Stomach smooth muscle (tissue), 2 donors: Measurements from ENCODE around the gene SOX5.
"Not testable (repeated sequence)": the region's sequence is repeated elsewhere in the genome, so short reads cannot be mapped to it uniquely, and the experiment has no call there.

Experiments
- H3K27ac ChIP-seq: one replicate; pipeline ENCODE4 v1.7.0; 2013; ENCODE audit warnings: mild to moderate bottlenecking, low read length, inconsistent platforms
- H3K27me3 ChIP-seq, 2 donors: one replicate each; pipeline ENCODE4 v1.7.0; 2013; ENCODE audit warnings: low read length in 2 of 2; ENCODE audit not compliant: insufficient read depth in 2 of 2, control insufficient read depth in 1 of 2
- H3K36me3 ChIP-seq, 2 donors: one replicate each; pipeline ENCODE4 v1.7.0; 2013; ENCODE audit warnings: low read length in 2 of 2; ENCODE audit not compliant: control insufficient read depth in 2 of 2, insufficient read depth in 2 of 2
- H3K4me1 ChIP-seq: one replicate; pipeline ENCODE4 v1.7.0; 2013; ENCODE audit warnings: low read length; ENCODE audit not compliant: control insufficient read depth, insufficient read depth
- H3K4me3 ChIP-seq, 2 donors: one replicate each; pipeline ENCODE4 v1.7.0; 2013; ENCODE audit warnings: low read length in 2 of 2
- H3K9ac ChIP-seq, 2 donors: one replicate each; pipeline ENCODE4 v1.7.0; 2013; ENCODE audit warnings: low read length in 2 of 2, mild to moderate bottlenecking in 1 of 2
- H3K9me3 ChIP-seq, 2 donors: one replicate each; pipeline ENCODE4 v1.7.0; 2013; ENCODE audit warnings: low read length in 2 of 2; ENCODE audit not compliant: control insufficient read depth in 2 of 2
- donor health status: healthy.
- donor health status: Pancreatic carcinoma.

SOX5 gene

DNA sequence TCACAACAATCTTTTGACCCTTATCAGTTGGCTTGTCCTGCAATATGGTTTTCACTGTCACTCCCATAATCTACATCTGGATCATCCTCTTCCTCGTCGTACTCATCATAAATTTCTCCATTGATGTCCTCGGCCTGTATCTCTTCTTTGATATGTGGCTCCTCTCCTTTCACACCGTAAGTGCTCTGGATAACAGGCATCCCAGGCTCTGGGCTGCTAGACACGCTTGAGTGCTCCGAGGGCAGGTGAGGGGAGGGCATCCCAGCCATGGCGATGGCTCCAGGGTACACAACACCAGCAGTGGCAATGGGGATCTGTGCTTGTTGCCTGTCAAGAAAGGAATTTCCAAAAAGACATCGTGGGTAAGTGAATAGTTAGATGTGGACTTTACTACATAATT is 415.3 kb downstream of the SOX5 start:
- Histone ChIP-seq H3K27ac (no peak overlapping the region), H3K9ac (no peak overlapping the region), H3K36me3 (no peaks in the 10 kb centered on the region), H3K4me3 (no peak overlapping the region), H3K27me3 (no peaks in the 10 kb centered on the region), H3K9me3 (no peaks in the 10 kb centered on the region), H3K4me1 (no peaks in the 10 kb centered on the region)

DNA sequence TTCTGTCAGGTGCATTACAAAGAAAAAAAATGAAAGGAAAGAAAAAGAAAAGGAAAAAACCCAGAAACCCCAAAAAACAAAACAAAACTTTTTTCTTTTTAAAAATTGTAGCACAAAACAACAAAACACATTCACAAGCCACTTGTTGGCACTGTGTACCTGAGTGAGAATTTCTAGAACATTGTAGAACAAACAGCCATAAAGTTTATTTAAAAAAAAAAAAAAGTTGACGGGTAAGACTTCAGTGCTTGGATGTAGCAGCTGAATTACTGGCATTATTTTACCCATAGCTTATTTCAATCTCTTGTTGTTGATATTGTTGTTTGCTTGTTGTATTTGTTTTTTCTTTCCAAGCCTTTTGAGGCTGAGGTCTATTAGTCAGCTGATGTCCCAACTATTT is 415.8 kb downstream of the SOX5 start:
- Histone ChIP-seq H3K9ac (no peak overlapping the region), H3K27ac (no peak overlapping the region), H3K36me3 (no peaks in the 10 kb centered on the region), H3K9me3 (no peaks in the 10 kb centered on the region), H3K27me3 (no peaks in the 10 kb centered on the region), H3K4me1 (no peaks in the 10 kb centered on the region), H3K4me3 (no peak overlapping the region)

DNA sequence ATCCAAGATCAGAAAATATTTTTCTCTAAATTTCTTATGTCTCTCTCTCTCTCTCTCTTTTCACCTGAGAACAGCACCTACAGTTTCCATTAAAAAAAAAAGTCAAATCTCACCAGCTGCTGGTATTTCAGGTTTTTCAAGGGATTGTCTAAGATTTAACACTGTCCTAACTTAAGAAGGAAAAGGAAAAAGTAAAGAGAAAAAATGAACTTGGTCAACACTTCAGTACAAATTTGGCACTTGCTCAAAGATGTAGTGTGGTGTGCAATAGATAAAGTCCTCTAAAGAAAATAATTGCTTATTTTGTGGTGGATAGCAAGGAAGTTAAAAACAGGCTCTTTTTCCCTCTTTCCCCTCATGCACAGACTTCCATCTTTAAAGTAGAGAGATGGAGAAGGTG is 416.2 kb downstream of the SOX5 start:
- H3K27ac ChIP-seq = no peak overlapping the region
- no peak overlapping the region for H3K4me3 ChIP-seq
- no peaks in the 10 kb centered on the region for H3K36me3 ChIP-seq
- no peak overlapping the region for H3K9ac ChIP-seq
- no peaks in the 10 kb centered on the region for H3K27me3 ChIP-seq
- no peaks in the 10 kb centered on the region for H3K4me1 ChIP-seq
- no peaks in the 10 kb centered on the region for H3K9me3 ChIP-seq

DNA sequence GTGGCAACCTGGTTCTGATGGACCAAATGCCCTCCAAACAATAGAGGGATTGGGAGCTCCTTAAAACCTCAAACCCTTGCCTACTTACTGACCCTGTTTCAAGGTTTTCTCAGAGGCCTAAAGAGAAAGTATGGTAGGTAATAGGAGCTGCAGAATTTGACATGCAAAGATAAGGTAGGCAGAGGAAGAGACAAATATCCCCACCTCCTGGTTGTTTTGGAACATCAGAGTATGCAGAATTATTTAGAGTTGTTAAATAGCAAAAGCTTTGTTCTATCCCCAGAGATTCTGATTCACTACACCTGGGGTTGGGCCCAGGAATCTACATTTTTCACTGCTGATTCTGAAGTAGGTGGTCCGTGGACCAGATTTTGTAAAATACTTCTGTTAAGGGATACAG is 421.2 kb downstream of the SOX5 start:
- Histone ChIP-seq H3K4me1 (no peaks in the 10 kb centered on the region), H3K27ac (no peak overlapping the region), H3K9ac (no peak overlapping the region), H3K9me3 (no peaks in the 10 kb centered on the region), H3K27me3 (no peaks in the 10 kb centered on the region), H3K36me3 (no peaks in the 10 kb centered on the region), H3K4me3 (no peak overlapping the region)

DNA sequence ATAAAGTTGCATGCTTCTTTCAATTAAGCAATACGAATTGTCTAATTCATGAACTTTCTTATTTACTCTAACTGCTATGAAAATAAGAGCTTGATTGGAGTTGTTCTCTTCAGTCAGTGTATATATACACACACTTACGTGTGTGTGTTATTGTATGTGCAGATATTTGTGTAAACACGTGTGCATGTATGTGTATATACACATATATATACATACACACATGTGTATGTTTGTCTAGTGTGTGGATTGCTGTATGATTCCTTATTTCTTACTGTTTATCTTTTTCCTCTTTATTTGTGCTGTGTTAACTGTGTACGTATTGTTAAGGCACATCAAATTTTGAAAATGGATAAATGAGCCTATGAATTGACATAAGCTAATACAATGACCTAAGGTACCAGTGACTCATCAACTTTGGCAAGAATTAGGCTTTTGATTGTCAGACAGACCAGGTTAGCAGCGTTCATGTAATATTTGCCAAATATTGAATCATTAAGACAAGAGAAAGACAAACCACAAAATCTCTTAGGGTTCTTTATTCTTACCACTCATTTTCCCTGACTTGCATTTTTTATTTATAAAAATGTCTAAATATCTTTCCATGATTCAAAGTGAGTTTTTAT is 423.9 kb downstream of the SOX5 start:
- no peaks in the 10 kb centered on the region for H3K36me3 ChIP-seq
- no peaks in the 10 kb centered on the region for H3K27me3 ChIP-seq
- no peak overlapping the region for H3K9ac ChIP-seq
- H3K4me1 ChIP-seq = no peaks in the 10 kb centered on the region
- no peak overlapping the region for H3K27ac ChIP-seq
- H3K4me3 ChIP-seq = no peak overlapping the region
- H3K9me3 ChIP-seq = no peaks in the 10 kb centered on the region

DNA sequence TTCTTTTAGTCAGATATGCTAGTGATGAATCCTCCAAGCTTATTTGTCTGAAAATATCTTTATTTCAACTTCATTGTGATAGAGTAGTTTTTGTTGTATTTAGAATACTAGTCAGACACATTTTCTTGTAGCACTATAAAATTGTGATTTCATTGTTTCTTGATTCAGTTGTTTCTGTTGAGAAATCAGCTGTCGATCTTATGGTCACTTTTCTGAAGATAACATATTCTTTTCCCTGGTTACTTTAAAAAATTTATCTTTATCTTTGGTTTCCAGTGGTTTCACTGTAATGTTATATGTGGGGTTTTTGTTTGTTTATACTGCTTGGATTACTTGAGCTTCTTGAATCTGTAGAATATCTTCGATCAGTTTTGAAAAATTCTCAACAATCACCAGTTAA is 426.1 kb downstream of the SOX5 start:
- Histone ChIP-seq H3K27ac (no peak overlapping the region), H3K9me3 (no peaks in the 10 kb centered on the region), H3K4me1 (no peaks in the 10 kb centered on the region), H3K27me3 (no peaks in the 10 kb centered on the region), H3K9ac (no peak overlapping the region), H3K36me3 (no peaks in the 10 kb centered on the region), H3K4me3 (no peak overlapping the region)

DNA sequence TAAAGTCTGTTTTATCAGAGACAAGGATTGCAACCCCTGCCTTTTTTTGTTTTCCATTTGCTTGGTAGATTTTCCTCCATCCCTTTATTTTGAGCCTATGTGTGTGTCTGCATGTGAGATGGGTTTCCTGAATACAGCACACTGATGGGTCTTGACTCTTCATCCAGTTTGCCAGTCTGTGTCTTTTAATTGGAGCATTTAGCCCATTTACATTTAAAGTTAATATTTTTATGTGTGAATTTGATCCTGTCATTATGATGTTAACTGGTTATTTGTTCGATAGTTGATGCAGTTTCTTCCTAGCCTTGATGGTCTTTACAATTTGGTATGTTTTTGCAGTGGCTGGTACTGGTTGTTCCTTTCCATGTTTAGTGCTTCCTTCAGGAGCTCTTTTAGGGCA is 430.0 kb downstream of the SOX5 start:
- not testable (repeated sequence) for H3K27ac ChIP-seq, H3K4me3 ChIP-seq, H3K4me1 ChIP-seq, H3K27me3 ChIP-seq, H3K9ac ChIP-seq, H3K9me3 ChIP-seq, H3K36me3 ChIP-seq

DNA sequence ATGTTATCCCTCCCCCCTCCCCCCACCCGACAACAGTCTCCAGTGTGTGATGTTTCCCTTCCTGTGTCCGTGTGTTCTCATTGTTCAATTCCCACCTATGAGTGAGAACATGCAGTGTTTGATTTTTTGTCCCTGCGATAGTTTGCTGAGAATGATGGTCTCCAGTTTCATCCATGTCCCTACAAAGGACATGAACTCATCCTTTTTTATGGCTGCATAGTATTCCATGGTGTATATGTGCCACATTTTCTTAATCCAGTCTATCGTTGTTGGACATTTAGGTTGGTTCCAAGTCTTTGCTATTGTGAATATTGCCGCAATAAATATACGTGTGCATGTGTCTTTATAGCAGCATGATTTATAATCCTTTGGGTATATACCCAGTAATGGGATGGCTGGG is 433.7 kb downstream of the SOX5 start:
- not testable (repeated sequence) for H3K9me3 ChIP-seq, H3K36me3 ChIP-seq, H3K9ac ChIP-seq, H3K4me1 ChIP-seq, H3K4me3 ChIP-seq, H3K27ac ChIP-seq, H3K27me3 ChIP-seq

DNA sequence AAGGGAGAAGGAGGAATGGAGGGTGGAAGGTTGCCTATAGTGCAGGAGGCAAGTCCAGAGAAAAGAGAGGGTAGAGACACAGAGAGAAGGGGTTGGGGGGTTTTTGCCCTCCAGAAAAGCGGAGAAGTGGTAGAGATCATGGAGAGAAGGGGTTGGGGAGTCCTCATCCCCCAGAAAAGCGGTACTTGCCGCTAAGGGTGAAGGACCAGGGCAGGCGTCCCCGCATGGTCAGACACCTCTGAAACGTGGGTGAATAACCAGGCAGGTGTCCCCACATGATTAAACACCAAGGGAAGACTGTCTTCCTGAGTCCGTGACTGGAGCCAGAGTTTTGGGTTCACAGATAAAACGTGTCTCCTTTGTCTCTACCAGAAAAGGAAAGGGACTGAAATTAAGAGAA is 439.0 kb downstream of the SOX5 start:
- Histone ChIP-seq H3K27me3 (no peaks in the 10 kb centered on the region), H3K27ac (no peak overlapping the region), H3K4me3 (no peak overlapping the region), H3K36me3 (no peaks in the 10 kb centered on the region), H3K9me3 (no peaks in the 10 kb centered on the region), H3K4me1 (no peaks in the 10 kb centered on the region), H3K9ac (no peak overlapping the region)

DNA sequence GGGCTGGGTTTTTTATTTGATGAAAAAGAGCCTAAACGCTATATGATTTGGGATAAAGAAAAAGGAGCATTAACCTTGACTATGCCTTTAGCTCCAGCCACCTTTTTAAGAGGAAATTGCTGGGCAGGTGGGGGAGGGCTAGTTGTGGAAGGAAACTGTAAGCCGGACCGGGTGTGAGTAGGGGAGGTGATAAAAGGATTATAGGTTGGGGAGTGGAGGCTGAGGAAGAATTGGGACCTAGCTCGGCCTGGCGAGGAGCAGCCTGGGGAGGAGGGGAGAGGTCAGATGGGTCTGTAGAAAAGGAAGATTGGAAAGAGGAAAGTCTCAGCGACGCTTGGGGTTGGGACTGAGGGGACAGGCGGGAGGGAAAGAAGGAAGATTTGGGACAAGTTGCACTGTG is 439.6 kb downstream of the SOX5 start:
- H3K27ac ChIP-seq, H3K4me3 ChIP-seq, H3K36me3 ChIP-seq, H3K9ac ChIP-seq, H3K4me1 ChIP-seq, H3K9me3 ChIP-seq, H3K27me3 ChIP-seq: not testable (repeated sequence)

DNA sequence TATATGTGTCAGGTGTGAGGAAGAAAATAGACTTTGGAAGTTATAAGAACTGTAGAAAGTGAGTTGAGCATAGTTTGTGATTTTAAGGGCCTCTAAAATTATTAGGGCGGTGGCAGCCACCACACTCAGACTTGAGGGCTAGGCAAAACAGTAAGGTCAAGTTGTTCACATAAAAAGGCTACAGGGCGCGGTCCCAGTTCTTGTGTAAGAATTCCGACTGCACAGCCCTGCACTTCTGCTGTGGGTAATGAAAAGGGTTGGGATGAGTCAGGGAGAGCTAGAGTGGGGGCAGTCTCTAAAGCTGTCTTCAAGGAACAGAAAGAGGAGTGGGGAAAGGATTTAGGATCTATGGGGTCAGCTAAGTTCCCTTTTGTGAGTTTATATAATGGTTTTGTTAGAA is 441.7 kb downstream of the SOX5 start:
- not testable (repeated sequence) for H3K27me3 ChIP-seq, H3K4me1 ChIP-seq, H3K36me3 ChIP-seq, H3K4me3 ChIP-seq, H3K27ac ChIP-seq, H3K9ac ChIP-seq, H3K9me3 ChIP-seq

DNA sequence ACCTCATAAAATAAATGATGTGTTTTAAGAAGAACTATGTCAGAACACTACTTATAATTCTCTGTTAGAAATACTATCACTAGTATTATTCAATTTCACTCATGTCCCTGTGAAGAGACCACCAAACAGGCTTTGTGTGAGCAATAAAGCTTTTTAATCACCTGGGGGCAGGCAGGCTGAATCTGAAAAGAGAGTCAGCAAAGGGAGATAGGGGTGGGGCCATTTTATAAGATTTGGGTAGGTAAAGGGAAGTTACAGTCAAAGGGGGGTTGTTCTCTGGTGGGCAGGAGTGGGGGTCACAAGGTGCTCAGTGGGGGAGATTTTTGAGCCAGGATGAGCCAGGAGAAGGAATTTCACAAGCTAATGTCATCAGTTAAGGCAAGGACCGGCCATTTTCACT is 443.7 kb downstream of the SOX5 start:
- not testable (repeated sequence) for H3K36me3 ChIP-seq, H3K9me3 ChIP-seq, H3K4me3 ChIP-seq, H3K27ac ChIP-seq, H3K4me1 ChIP-seq, H3K27me3 ChIP-seq, H3K9ac ChIP-seq
